ENCODE results near the gene VGLL4.

The VGLL4 gene

GRCh38 chr3:11622586-11623550, 20.8 kb downstream of the VGLL4 start:
- Histone ChIP-seq H3K9me3 (ENCODE audit: control insufficient read depth, low read length) (no peaks in the 10 kb centered on the region), H3K79me2 (peaks cover 70% of the 10 kb centered on the region), H3K9ac (no peak overlapping the region), H2AFZ (no peak overlapping the region), H3K27me3 (ENCODE audit: control insufficient read depth, insufficient read depth, low read length) (no peaks in the 10 kb centered on the region), H3K36me3 (ENCODE audit: control insufficient read depth, insufficient read depth, low read length) (no peaks in the 10 kb centered on the region), H3K4me2 (ENCODE audit: low read length) (no peak overlapping the region), H3K4me1 (peaks cover 10% of the 10 kb centered on the region), H3K27ac (no peak overlapping the region), H3K4me3 (ENCODE audit: low read depth, low read length) (no peak overlapping the region)
- TF ChIP-seq CTCF (IDR thresholded peaks at IDR 0.05), result no peak

- Histone ChIP-seq H3K9ac (no peak overlapping the region), H3K4me3 (ENCODE audit: low read depth, low read length) (no peak overlapping the region), H3K9me3 (ENCODE audit: control insufficient read depth, low read length) (no peaks in the 10 kb centered on the region), H3K36me3 (ENCODE audit: control insufficient read depth, insufficient read depth, low read length) (no peaks in the 10 kb centered on the region), H2AFZ (no peak overlapping the region), H3K4me1 (peaks cover 10% of the 10 kb centered on the region), H3K27me3 (ENCODE audit: control insufficient read depth, insufficient read depth, low read length) (no peaks in the 10 kb centered on the region), H3K27ac (no peak overlapping the region), H3K79me2 (peaks cover 67% of the 10 kb centered on the region), H3K4me2 (ENCODE audit: low read length) (no peak overlapping the region)
- TF ChIP-seq CTCF (IDR thresholded peaks at IDR 0.05), result no peak
Observed at GRCh38 chr3:11621077-11621476, 22.6 kb downstream of the VGLL4 start.

GRCh38 chr3:11619946-11620652, 23.6 kb downstream of the VGLL4 start:
- no peak overlapping the region for H3K27ac ChIP-seq
- H3K79me2 ChIP-seq, result peaks cover 62% of the 10 kb centered on the region
- no peak overlapping the region for H3K4me3 ChIP-seq (ENCODE audit: low read depth, low read length)
- H3K4me1 ChIP-seq, result peaks cover 4% of the 10 kb centered on the region
- H2AFZ ChIP-seq, result no peak overlapping the region
- H3K36me3 ChIP-seq (ENCODE audit: control insufficient read depth, insufficient read depth, low read length), result no peaks in the 10 kb centered on the region
- H3K9me3 ChIP-seq (ENCODE audit: control insufficient read depth, low read length), result no peaks in the 10 kb centered on the region
- TF ChIP-seq CTCF (IDR thresholded peaks at IDR 0.05), result no peak
- H3K9ac ChIP-seq, result no peak overlapping the region
- no peak overlapping the region for H3K4me2 ChIP-seq (ENCODE audit: low read length)
- no peaks in the 10 kb centered on the region for H3K27me3 ChIP-seq (ENCODE audit: control insufficient read depth, insufficient read depth, low read length)

DNA sequence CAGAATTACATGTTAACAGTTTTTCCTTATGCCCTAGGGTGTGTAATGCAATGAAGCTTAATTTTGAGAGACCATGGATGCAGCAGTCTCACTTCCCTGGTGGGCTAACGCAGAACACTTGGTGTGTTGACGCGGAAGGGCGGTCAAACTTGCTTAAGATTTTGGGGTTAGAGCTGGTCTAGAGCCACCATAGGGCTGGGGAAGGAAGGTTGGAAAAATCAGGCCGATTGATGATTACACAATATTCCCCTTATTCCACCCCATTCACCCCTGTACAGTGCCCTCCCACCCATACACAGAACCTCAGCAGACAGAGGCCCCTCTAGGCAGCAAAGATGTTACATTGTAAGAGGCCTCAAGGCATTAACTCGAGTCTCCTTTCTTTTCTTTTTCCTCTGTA, 24.3 kb downstream of the VGLL4 start:
- H3K27me3 ChIP-seq (ENCODE audit: control insufficient read depth, insufficient read depth, low read length), result no peaks in the 10 kb centered on the region
- no peak overlapping the region for H3K27ac ChIP-seq
- H3K4me1 ChIP-seq, result peaks cover 3% of the 10 kb centered on the region
- H2AFZ ChIP-seq, result no peak overlapping the region
- H3K36me3 ChIP-seq (ENCODE audit: control insufficient read depth, insufficient read depth, low read length), result no peaks in the 10 kb centered on the region
- H3K9ac ChIP-seq, result no peak overlapping the region
- H3K9me3 ChIP-seq (ENCODE audit: control insufficient read depth, low read length), result no peaks in the 10 kb centered on the region
- H3K4me2 ChIP-seq (ENCODE audit: low read length), result no peak overlapping the region
- peaks cover 58% of the 10 kb centered on the region for H3K79me2 ChIP-seq
- TF ChIP-seq CTCF (IDR thresholded peaks at IDR 0.05), result no peak
- no peak overlapping the region for H3K4me3 ChIP-seq (ENCODE audit: low read depth, low read length)
